Lung (tissue), 12 donors: ENCODE data around the gene CPSF4L. TPM values are rescaled to one million over a fixed set of nuclear protein-coding genes. Genes with fewer than 3 reads are reported as not detected.
"Not testable (repeated sequence)": the region's sequence is repeated elsewhere in the genome, so short reads cannot be mapped to it uniquely, and the experiment has no call there.

Experiments
- ATAC-seq: fragments of 200-7000 bp; cut with Tn5 transposase; one replicate; pipeline ENCODE4 v1.9.1; 2020; ENCODE audit warnings: moderate number of reproducible peaks; ENCODE audit not compliant: insufficient read depth, low FRiP score
- DNase-seq, 3 donors: peaks; one replicate each; pipeline ENCODE4 v3.0.0-alpha.2; 2013 to 2017
- H3K27ac ChIP-seq, 2 donors: one replicate each; pipeline ENCODE4 v1.5.1; 2013; ENCODE audit warnings: mild to moderate bottlenecking in 2 of 2, moderate library complexity in 2 of 2, control low read depth in 1 of 2, inconsistent platforms in 1 of 2, low read depth in 1 of 2, low read length in 1 of 2
- H3K27me3 ChIP-seq, 3 donors: one replicate each; pipeline ENCODE4 v1.5.1; 2013; ENCODE audit warnings: low read length in 2 of 3; ENCODE audit not compliant: control insufficient read depth in 3 of 3, insufficient read depth in 3 of 3
- H3K36me3 ChIP-seq, 4 donors: one replicate each; pipeline ENCODE4 v1.5.1; 2013; ENCODE audit warnings: low read length in 4 of 4, mild to moderate bottlenecking in 1 of 4, moderate library complexity in 1 of 4; ENCODE audit not compliant: control insufficient read depth in 4 of 4, insufficient read depth in 4 of 4
- H3K4me1 ChIP-seq, 5 donors: one replicate each; pipeline ENCODE4 v1.5.1; 2013; ENCODE audit warnings: low read length in 5 of 5, mild to moderate bottlenecking in 2 of 5, moderate library complexity in 1 of 5; ENCODE audit not compliant: control insufficient read depth in 5 of 5, insufficient read depth in 5 of 5
- H3K4me3 ChIP-seq: one replicate; pipeline ENCODE4 v1.5.1; 2013; ENCODE audit warnings: mild to moderate bottlenecking, control low read depth, moderate library complexity
- H3K9ac ChIP-seq, 2 donors: one replicate each; pipeline ENCODE4 v1.5.1; 2013; ENCODE audit warnings: low read length in 2 of 2, control low read depth in 1 of 2; ENCODE audit not compliant: insufficient read depth in 1 of 2
- H3K9me3 ChIP-seq, 4 donors: one replicate each; pipeline ENCODE4 v1.5.1; 2013; ENCODE audit warnings: low read length in 3 of 4, mild to moderate bottlenecking in 1 of 4, moderate library complexity in 1 of 4; ENCODE audit not compliant: control insufficient read depth in 4 of 4, insufficient read depth in 3 of 4
- CTCF ChIP-seq: IDR thresholded peaks from 2 replicates; pipeline ENCODE4 v1.5.1; 2012; ENCODE audit warnings: mild to moderate bottlenecking; ENCODE audit errors: control extremely low read depth, extremely low read depth
- WGBS, 2 donors: extraction: QIAGEN DNeasy Blood & Tissue Kit; methylation state at CpG; one replicate each; pipeline ENCODE4 v1.1.7; 2013; 5-methylcytosine and 5-hydroxymethylcytosine counted together
- polyA plus RNA-seq, 2 donors: library from polyadenylated mRNA; stranded (reverse); fragments of 200-250 nt; gene quantifications; one replicate each; pipeline ENCODE4 v1.2.1, GENCODE V29; 2013
- total RNA-seq, 2 donors: library from RNA; depleted of rRNA in 1 of 2; stranded (reverse); fragments of >200 nt in 1 of 2; gene quantifications; one replicate each; pipeline ENCODE4 v1.2.1, GENCODE V29; 2014 to 2021
- donor health status: control.
- donor health status: control.
- donor health status: Bipolar disorder and iron deficiency.
- donor health status: healthy.
- donor health status: DM: yes; HTN: yes; CAD: no.

CPSF4L gene
- total and polyA plus RNA-seq, 4 donors = not detected

GRCh38 chr17:73267648-73268537 lies 6.2 kb upstream of the CPSF4L start:
- WGBS, 2 donors = 76 to 78% methylated on average over 11 of the region's 11 CpGs
- Histone ChIP-seq H3K36me3 (no peaks in the 10 kb centered on the region), H3K4me1 (peaks cover 0 to 7% (median 5%) of the 10 kb centered on the region in 5 donors), H3K9ac (no peak overlapping the region), H3K27ac (no peak overlapping the region), H3K4me3 (no peak overlapping the region), H3K9me3 (peaks cover 0 to 5% (median 0%) of the 10 kb centered on the region in 4 donors), H3K27me3 (no peaks in the 10 kb centered on the region)
- TF ChIP-seq CTCF = no peak
- ATAC-seq (no peak), DNase-seq (peak in 2 of 3 donors; percentile 20 to 36)

GRCh38 chr17:73266796-73267195 lies 5.1 kb upstream of the CPSF4L start:
- peaks cover 0 to 18% (median 5%) of the 10 kb centered on the region in 5 donors for H3K4me1 ChIP-seq
- no peak for DNase-seq
- ATAC-seq = no peak
- H3K4me3 ChIP-seq = no peak overlapping the region
- no peak overlapping the region for H3K27ac ChIP-seq
- no peak for TF ChIP-seq CTCF
- peaks cover 0 to 5% (median 0%) of the 10 kb centered on the region in 4 donors for H3K9me3 ChIP-seq
- no peak overlapping the region for H3K9ac ChIP-seq
- WGBS, 2 donors = 82 to 87% methylated on average over 11 of the region's 11 CpGs
- H3K36me3 ChIP-seq = no peaks in the 10 kb centered on the region
- no peaks in the 10 kb centered on the region for H3K27me3 ChIP-seq

- ATAC-seq (no peak), DNase-seq (no peak)
- Histone ChIP-seq H3K9ac (no peak overlapping the region), H3K4me1 (peaks cover 0 to 22% (median 5%) of the 10 kb centered on the region in 5 donors), H3K36me3 (no peaks in the 10 kb centered on the region), H3K4me3 (no peak overlapping the region), H3K27me3 (no peaks in the 10 kb centered on the region), H3K27ac (no peak overlapping the region), H3K9me3 (peaks cover 0 to 5% (median 0%) of the 10 kb centered on the region in 4 donors)
- TF ChIP-seq CTCF = no peak
- WGBS, 2 donors = 89 to 92% methylated on average over 24 of the region's 24 CpGs
These were observed 4.3 kb upstream of the CPSF4L start for GRCh38 chr17:73265646-73266640.

- not testable (repeated sequence) for H3K9ac ChIP-seq, H3K36me3 ChIP-seq, ATAC-seq, H3K27me3 ChIP-seq, H3K4me3 ChIP-seq, H3K9me3 ChIP-seq, H3K27ac ChIP-seq, DNase-seq
- 78 to 91% methylated on average over 2 of the region's 2 CpGs for WGBS, 2 donors
- peaks cover 0 to 22% (median 5%) of the 10 kb centered on the region in 5 donors for H3K4me1 ChIP-seq
These were observed 2.8 kb upstream of the CPSF4L start for GRCh38 chr17:73264448-73264847.
